ENCODE measurements around the gene MEIOC. TPM values are rescaled to one million over a fixed set of nuclear protein-coding genes. Genes with fewer than 3 reads are reported as not detected.

MEIOC gene
- total RNA-seq, 2 donors from 2014 or later, result 21.8 TPM; not detected in 1

GRCh38 chr17:44645341-44645740 is 10.9 kb upstream of the MEIOC start:
- no peaks in the 10 kb centered on the region for H3K9me3 ChIP-seq
- H3K27ac ChIP-seq, result no peak overlapping the region
- H3K4me1 ChIP-seq (replicated peaks), result no peaks in the 10 kb centered on the region
- no peak overlapping the region for H3K4me3 ChIP-seq
- no peaks in the 10 kb centered on the region for H3K27me3 ChIP-seq (replicated peaks; ENCODE audit: insufficient read depth)
- H3K36me3 ChIP-seq, result no peaks in the 10 kb centered on the region
- 80% methylated on average over 12 of the region's 12 CpGs for WGBS
- DNase-seq (ENCODE audit: low spot score), result no peak
- intact Hi-C loops (cut with DNase I), result no loop called here
- TF ChIP-seq POLR2A (IDR thresholded peaks at IDR 0.05) (no peak), POLR2AphosphoS5 (IDR thresholded peaks at IDR 0.05) (no peak), CTCF (IDR thresholded peaks at IDR 0.05) (no peak)

- no peak overlapping the region for H3K27ac ChIP-seq
- H3K9me3 ChIP-seq, result no peaks in the 10 kb centered on the region
- 88% methylated on average over 4 of the region's 4 CpGs for WGBS
- H3K4me3 ChIP-seq, result no peak overlapping the region
- DNase-seq (ENCODE audit: low spot score), result no peak
- no peaks in the 10 kb centered on the region for H3K4me1 ChIP-seq (replicated peaks)
- H3K36me3 ChIP-seq, result no peaks in the 10 kb centered on the region
- intact Hi-C loops (cut with DNase I), result no loop called here
- TF ChIP-seq CTCF (IDR thresholded peaks at IDR 0.05) (no peak), POLR2A (IDR thresholded peaks at IDR 0.05) (no peak), POLR2AphosphoS5 (IDR thresholded peaks at IDR 0.05) (no peak)
- H3K27me3 ChIP-seq (replicated peaks; ENCODE audit: insufficient read depth), result no peaks in the 10 kb centered on the region
Measured at GRCh38 chr17:44646280-44646679, 10.0 kb upstream of the MEIOC start.

- H3K9me3 ChIP-seq, result no peaks in the 10 kb centered on the region
Measured at GRCh38 chr17:44647736-44648135, 8.5 kb upstream of the MEIOC start.

GRCh38 chr17:44648963-44649362 is 7.3 kb upstream of the MEIOC start:
- intact Hi-C loops (cut with DNase I), result no loop called here
- 78% methylated on average over 2 of the region's 2 CpGs for WGBS

More at GRCh38 chr17:44647736-44648135, 8.5 kb upstream of the MEIOC start:
- H3K36me3 ChIP-seq, result no peaks in the 10 kb centered on the region
- no peak overlapping the region for H3K27ac ChIP-seq
- intact Hi-C loops (cut with DNase I), result no loop called here
- TF ChIP-seq CTCF (IDR thresholded peaks at IDR 0.05) (no peak), POLR2AphosphoS5 (IDR thresholded peaks at IDR 0.05) (no peak), POLR2A (IDR thresholded peaks at IDR 0.05) (no peak)
- DNase-seq (ENCODE audit: low spot score), result no peak
- H3K4me3 ChIP-seq, result no peak overlapping the region
- H3K27me3 ChIP-seq (replicated peaks; ENCODE audit: insufficient read depth), result no peaks in the 10 kb centered on the region
- no peaks in the 10 kb centered on the region for H3K4me1 ChIP-seq (replicated peaks)

More at GRCh38 chr17:44648963-44649362, 7.3 kb upstream of the MEIOC start:
- no peaks in the 10 kb centered on the region for H3K4me1 ChIP-seq (replicated peaks)
- no peak overlapping the region for H3K4me3 ChIP-seq
- no peak overlapping the region for H3K27ac ChIP-seq
- peaks cover 3% of the 10 kb centered on the region for H3K27me3 ChIP-seq (replicated peaks; ENCODE audit: insufficient read depth)
- no peak for DNase-seq (ENCODE audit: low spot score)
- TF ChIP-seq POLR2A (IDR thresholded peaks at IDR 0.05), result no peak
- TF ChIP-seq CTCF (IDR thresholded peaks at IDR 0.05), result no peak
- no peak for TF ChIP-seq POLR2AphosphoS5 (IDR thresholded peaks at IDR 0.05)
- no peaks in the 10 kb centered on the region for H3K9me3 ChIP-seq
- no peaks in the 10 kb centered on the region for H3K36me3 ChIP-seq

All from prostate gland (tissue), 2 donors.